Lower leg skin (tissue), 4 donors: ENCODE results near the gene CEP170. TPM values are rescaled to one million over a fixed set of nuclear protein-coding genes. Genes with fewer than 3 reads are reported as not detected.
"Not testable (repeated sequence)": the region's sequence is repeated elsewhere in the genome, so short reads cannot be mapped to it uniquely, and the experiment has no call there.

ENCODE experiments used
- DNase-seq, 2 donors: peaks; one replicate each; pipeline ENCODE4 v3.0.0-alpha.2; 2019; ENCODE audit warnings: low spot score in 2 of 2
- H3K4me3 ChIP-seq: fragments of 200-600 bp; sonication (generic); 2 replicates; pipeline ENCODE4 v1.5.1; 2017; ENCODE audit warnings: mild to moderate bottlenecking, low read depth; ENCODE audit not compliant: poor library complexity, severe bottlenecking
- CTCF ChIP-seq, 3 donors: fragments of 450-650 bp; IDR thresholded peaks; one replicate each; pipeline ENCODE4 v1.5.1; 2016; ENCODE audit warnings: antibody characterized with exemption in 3 of 3, mild to moderate bottlenecking in 3 of 3, moderate library complexity in 2 of 3
- POLR2A ChIP-seq, 2 donors: fragments of 450-650 bp; IDR thresholded peaks; one replicate each; pipeline ENCODE4 v1.6.1; 2016 to 2017; ENCODE audit warnings: antibody characterized with exemption in 2 of 2, mild to moderate bottlenecking in 1 of 2, moderate library complexity in 1 of 2
- WGBS, 2 donors: methylation state at CpG; one replicate each; pipeline ENCODE4 v1.1.5; 2018; 5-methylcytosine and 5-hydroxymethylcytosine counted together
- intact Hi-C: fragments of 100-400 bp; cut with DNase I; formaldehyde crosslinking; loops from one replicate; pipeline ENCODE4 v1.15.0; 2023; ENCODE audit warnings: low total_unique reads
- total RNA-seq, 4 donors: library from RNA; depleted of rRNA; stranded (reverse); fragments of >200 nt; gene quantifications; one replicate each; pipeline ENCODE4 v1.1.0, GENCODE V29; 2016

CEP170 gene
- total RNA-seq, 4 donors from 2014 or later = 18.6 to 27.8 (median 22.8) TPM

- WGBS, 2 donors = 90 to 98% methylated on average over 2 of the region's 2 CpGs
Observed at GRCh38 chr1:243216741-243217140, 38.3 kb downstream of the CEP170 start.

GRCh38 chr1:243215276-243215875 lies 39.7 kb downstream of the CEP170 start:
- 89 to 94% methylated on average over 12 of the region's 12 CpGs for WGBS, 2 donors
- intact Hi-C loops, H3K4me3 ChIP-seq, DNase-seq: not testable (repeated sequence)

More at GRCh38 chr1:243216741-243217140, 38.3 kb downstream of the CEP170 start:
- H3K4me3 ChIP-seq = no peak overlapping the region
- TF ChIP-seq CTCF (IDR thresholded peaks at IDR 0.05) (no peak), POLR2A (IDR thresholded peaks at IDR 0.05) (no peak)
- intact Hi-C loops = no loop called here
- no peak for DNase-seq

- H3K4me3 ChIP-seq = no peak overlapping the region
- intact Hi-C loops = no loop called here
- TF ChIP-seq POLR2A (IDR thresholded peaks at IDR 0.05) (no peak), CTCF (IDR thresholded peaks at IDR 0.05) (no peak)
- DNase-seq = no peak
- 71 to 72% methylated on average over 4 of the region's 4 CpGs for whole genome bisulfite sequencing, 2 donors
Observed at GRCh38 chr1:243213045-243213787, 41.9 kb downstream of the CEP170 start.

- intact Hi-C loops, H3K4me3 ChIP-seq, DNase-seq: not testable (repeated sequence)
- WGBS, 2 donors = 44 to 45% methylated on average over 3 of the region's 3 CpGs
Observed at GRCh38 chr1:243211984-243212383, 43.1 kb downstream of the CEP170 start.

- H3K4me3 ChIP-seq, intact Hi-C loops, DNase-seq: not testable (repeated sequence)
- WGBS, 2 donors = 82 to 92% methylated on average over 3 of the region's 3 CpGs
Observed at GRCh38 chr1:243205026-243205501, 50.0 kb downstream of the CEP170 start.

GRCh38 chr1:243204336-243204735 lies 50.7 kb downstream of the CEP170 start:
- intact Hi-C loops, H3K4me3 ChIP-seq, DNase-seq: not testable (repeated sequence)
- 97 to 98% methylated on average over 1 of the region's 1 CpG for WGBS, 2 donors

- WGBS, 2 donors = 83 to 97% methylated on average over 4 of the region's 4 CpGs
- DNase-seq, intact Hi-C loops, H3K4me3 ChIP-seq: not testable (repeated sequence)
Observed at GRCh38 chr1:243203196-243203595, 51.9 kb downstream of the CEP170 start.

- 84 to 88% methylated on average over 2 of the region's 2 CpGs for WGBS, 2 donors
- H3K4me3 ChIP-seq, intact Hi-C loops, DNase-seq: not testable (repeated sequence)
Observed at GRCh38 chr1:243201316-243201715, 53.8 kb downstream of the CEP170 start.

GRCh38 chr1:243197524-243197923 lies 57.6 kb downstream of the CEP170 start:
- H3K4me3 ChIP-seq, intact Hi-C loops, DNase-seq: not testable (repeated sequence)
- WGBS, 2 donors = 72 to 75% methylated on average over 4 of the region's 6 CpGs

GRCh38 chr1:243193330-243193729 lies 61.8 kb downstream of the CEP170 start:
- intact Hi-C loops, H3K4me3 ChIP-seq, DNase-seq: not testable (repeated sequence)
- 79 to 84% methylated on average over 2 of the region's 2 CpGs for WGBS, 2 donors

GRCh38 chr1:243186201-243186995 lies 68.7 kb downstream of the CEP170 start:
- intact Hi-C loops, H3K4me3 ChIP-seq, DNase-seq: not testable (repeated sequence)
- WGBS, 2 donors = 89 to 92% methylated on average over 8 of the region's 8 CpGs

GRCh38 chr1:243184787-243185186 lies 70.3 kb downstream of the CEP170 start:
- DNase-seq, intact Hi-C loops, H3K4me3 ChIP-seq: not testable (repeated sequence)
- WGBS, 2 donors = 95 to 96% methylated on average over 7 of the region's 7 CpGs
